Uterus (tissue), 4 donors: ENCODE measurements around the gene ACVR1. TPM values are rescaled to one million over a fixed set of nuclear protein-coding genes. Genes with fewer than 3 reads are reported as not detected.

ENCODE experiments used
- DNase-seq, 2 donors: peaks; one replicate each; pipeline ENCODE4 v3.0.0-alpha.2; 2019 to 2020
- H3K27ac ChIP-seq, 2 donors: fragments of 200-600 bp; sonication (generic); 1 replicate in 1 of 2; 2 replicates in 1 of 2; pipeline ENCODE4 v1.5.1; 2016 to 2018
- H3K27me3 ChIP-seq, 2 donors: fragments of 200-600 bp; sonication (generic); one replicate each; pipeline ENCODE4 v1.5.1; 2018 to 2019; ENCODE audit warnings: control low read depth in 1 of 2
- H3K36me3 ChIP-seq, 2 donors: fragments of 200-600 bp; sonication (generic); one replicate each; pipeline ENCODE4 v1.5.1; 2019; ENCODE audit warnings: control low read depth in 1 of 2
- H3K4me1 ChIP-seq, 2 donors: fragments of 200-600 bp; sonication (generic); one replicate each; pipeline ENCODE4 v1.5.1; 2018 to 2019; ENCODE audit warnings: control low read depth in 1 of 2
- H3K4me3 ChIP-seq, 2 donors: fragments of 200-600 bp; sonication (generic); 1 replicate in 1 of 2; 2 replicates in 1 of 2; pipeline ENCODE4 v1.5.1; 2018 to 2019; ENCODE audit warnings: mild to moderate bottlenecking in 1 of 2
- H3K9me3 ChIP-seq, 2 donors: fragments of 200-600 bp; sonication (generic); one replicate each; pipeline ENCODE4 v1.5.1; 2019; ENCODE audit warnings: control low read depth in 1 of 2
- CTCF ChIP-seq, 4 experiments: fragments of 200-600 bp in 2 of 4; fragments of 450-650 bp in 2 of 4; sonication (generic) in 2 of 4; IDR thresholded peaks; one replicate each; pipeline ENCODE4 v1.5.1; 2016 to 2019; ENCODE audit warnings: antibody characterized with exemption in 4 of 4, mild to moderate bottlenecking in 2 of 4, moderate library complexity in 1 of 4
- POLR2A ChIP-seq, 2 donors: fragments of 450-650 bp; IDR thresholded peaks; one replicate each; pipeline ENCODE4 v1.6.1; 2016; ENCODE audit warnings: antibody characterized with exemption in 2 of 2, mild to moderate bottlenecking in 1 of 2, moderate library complexity in 1 of 2
- intact Hi-C: fragments of 100-400 bp; cut with DNase I; formaldehyde crosslinking; loops from one replicate; pipeline ENCODE4 v1.15.1; 2023; ENCODE audit warnings: low total_unique reads
- total RNA-seq, 4 donors: library from RNA; depleted of rRNA in 3 of 4; stranded (reverse); fragments of >200 nt in 3 of 4; gene quantifications; one replicate each; pipeline versions ENCODE4 v1.1.0 to v1.2.4, GENCODE V29; 2014 to 2023
- donor health status: DM: yes; HTN: yes; CAD: no.

Gene ACVR1
- total RNA-seq, 4 donors from 2014 or later, result 30.3 to 398 (median 46.7) TPM

DNA sequence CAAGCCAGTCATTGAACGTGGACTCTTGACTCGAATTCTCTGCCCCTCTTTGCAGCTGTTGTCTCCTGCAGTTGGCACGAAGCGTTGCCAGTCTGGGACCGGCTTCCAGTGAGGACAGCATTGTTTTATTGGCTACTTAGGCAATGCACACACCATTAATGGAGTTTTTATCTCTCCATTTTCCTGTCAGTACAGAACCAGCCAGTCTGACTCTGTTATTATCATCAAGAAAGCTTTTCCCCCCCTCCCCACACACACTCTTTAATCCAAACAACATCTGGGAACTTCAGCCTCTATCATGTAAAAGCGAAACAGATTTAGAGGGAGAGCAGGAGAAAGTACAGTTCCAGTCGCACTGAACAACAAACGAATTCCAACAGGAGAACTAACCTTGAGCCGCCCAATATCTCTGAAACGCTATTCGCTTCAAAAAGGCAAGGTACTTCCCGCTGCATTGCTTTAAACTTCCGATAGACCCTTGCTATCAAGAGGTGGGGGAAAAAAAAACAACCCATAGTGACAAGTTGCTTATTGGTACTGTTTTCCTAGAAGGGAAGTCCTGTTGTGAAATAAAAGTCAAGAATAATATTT is 38.2 kb downstream of the ACVR1 start:
- DNase-seq, result no peak
- Histone ChIP-seq H3K27ac (peak overlapping the region; percentile 59 to 67), H3K9me3 (no peaks in the 10 kb centered on the region), H3K4me3 (no peak overlapping the region), H3K27me3 (no peaks in the 10 kb centered on the region), H3K4me1 (no peaks in the 10 kb centered on the region), H3K36me3 (no peaks in the 10 kb centered on the region)
- intact Hi-C loops, result no loop called here
- TF ChIP-seq CTCF (IDR thresholded peaks at IDR 0.05) (no peak), POLR2A (IDR thresholded peaks at IDR 0.05) (no peak)

DNA sequence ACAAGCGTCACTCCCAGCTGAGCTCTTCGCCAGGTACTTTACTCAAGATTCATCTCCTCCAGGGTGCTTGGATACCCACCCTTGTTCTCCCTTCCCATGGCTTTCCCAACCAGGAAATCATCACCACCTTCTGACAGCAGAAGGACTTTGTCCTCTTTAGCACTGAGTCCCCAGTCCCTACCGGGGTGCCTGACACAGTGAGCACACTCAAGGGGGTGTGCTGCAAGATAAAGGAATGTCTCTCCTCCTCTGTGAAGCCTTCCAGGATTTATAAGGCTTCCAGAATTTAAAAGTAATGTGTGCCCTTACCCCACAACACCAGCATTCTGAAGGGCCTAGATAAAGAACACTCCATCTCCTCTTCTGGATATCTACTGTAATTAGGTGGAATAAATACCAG is 39.6 kb downstream of the ACVR1 start:
- intact Hi-C loops, result no loop called here
- H3K27ac ChIP-seq, result no peak overlapping the region
- H3K27me3 ChIP-seq, result no peaks in the 10 kb centered on the region
- no peaks in the 10 kb centered on the region for H3K9me3 ChIP-seq
- H3K4me3 ChIP-seq, result no peak overlapping the region
- TF ChIP-seq CTCF (IDR thresholded peaks at IDR 0.05), result no peak
- no peak for TF ChIP-seq POLR2A (IDR thresholded peaks at IDR 0.05)
- H3K36me3 ChIP-seq, result no peaks in the 10 kb centered on the region
- no peak for DNase-seq
- no peaks in the 10 kb centered on the region for H3K4me1 ChIP-seq

- H3K9me3 ChIP-seq, result no peaks in the 10 kb centered on the region
- TF ChIP-seq CTCF (IDR thresholded peaks at IDR 0.05), result no peak
- TF ChIP-seq POLR2A (IDR thresholded peaks at IDR 0.05), result no peak
- no peaks in the 10 kb centered on the region for H3K36me3 ChIP-seq
- DNase-seq, result no peak
- no peaks in the 10 kb centered on the region for H3K27me3 ChIP-seq
- H3K27ac ChIP-seq, result no peak overlapping the region
- intact Hi-C loops, result no loop called here
- H3K4me1 ChIP-seq, result no peaks in the 10 kb centered on the region
- no peak overlapping the region for H3K4me3 ChIP-seq
Observed at GRCh38 chr2:157835425-157835824, 40.7 kb downstream of the ACVR1 start.

- H3K9me3 ChIP-seq, result no peaks in the 10 kb centered on the region
- H3K27ac ChIP-seq, result no peak overlapping the region
- H3K27me3 ChIP-seq, result no peaks in the 10 kb centered on the region
- no peaks in the 10 kb centered on the region for H3K36me3 ChIP-seq
- DNase-seq, result no peak
- intact Hi-C loops, result no loop called here
- TF ChIP-seq CTCF (IDR thresholded peaks at IDR 0.05) (no peak), POLR2A (IDR thresholded peaks at IDR 0.05) (no peak)
- no peaks in the 10 kb centered on the region for H3K4me1 ChIP-seq
- no peak overlapping the region for H3K4me3 ChIP-seq
Observed at GRCh38 chr2:157835006-157835405, 41.1 kb downstream of the ACVR1 start.

DNA sequence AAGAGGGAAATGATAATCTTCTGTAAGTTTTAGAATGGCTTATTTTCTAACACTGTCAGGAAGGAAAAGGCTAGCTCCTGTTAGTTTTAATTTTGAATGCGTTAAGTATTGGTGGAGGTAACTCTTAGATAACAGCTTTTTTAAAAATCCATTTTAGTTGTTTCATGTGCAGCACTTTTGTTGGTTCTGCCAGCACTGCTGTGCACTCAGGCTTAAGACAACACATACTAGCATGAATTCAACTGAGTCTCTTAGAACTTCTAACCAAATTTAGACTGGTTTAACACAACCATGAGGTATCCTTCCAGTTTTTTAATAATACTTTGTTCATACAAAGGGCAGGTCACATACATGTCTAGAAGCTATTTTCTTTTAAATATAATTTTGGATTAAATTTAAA is 42.4 kb downstream of the ACVR1 start:
- TF ChIP-seq CTCF (IDR thresholded peaks at IDR 0.05), result no peak
- TF ChIP-seq POLR2A (IDR thresholded peaks at IDR 0.05), result no peak
- intact Hi-C loops, result no loop called here
- no peak for DNase-seq
- Histone ChIP-seq H3K36me3 (no peaks in the 10 kb centered on the region), H3K27me3 (no peaks in the 10 kb centered on the region), H3K27ac (no peak overlapping the region), H3K9me3 (no peaks in the 10 kb centered on the region), H3K4me1 (no peaks in the 10 kb centered on the region), H3K4me3 (no peak overlapping the region)
